ENCODE data around the gene PGBD1. TPM values are rescaled to one million over a fixed set of nuclear protein-coding genes. Genes with fewer than 3 reads are reported as not detected.

PGBD1 gene
- total RNA-seq, 2 donors from 2014 or later = 7.3 to 8.3 TPM

Other genes with a start within 250 kb of the PGBD1 start
- under 1 TPM in 1 of 2 donors, not detected in 1; 0.56 TPM for gene ZNF165, start 201.0 kb upstream of the PGBD1 start, total RNA-seq
- 1 to 10 TPM in 1 of 2 donors, under 1 TPM in 1; 0.81 to 2.5 TPM for gene ZSCAN16, start 157.0 kb upstream of the PGBD1 start, total RNA-seq
- gene ZKSCAN8, start 139.7 kb upstream of the PGBD1 start, total RNA-seq = 10 to 100 TPM; 19.2 to 36.2 TPM
- 10 to 100 TPM; 11.6 to 29.0 TPM for gene ZSCAN9, start 56.3 kb upstream of the PGBD1 start, total RNA-seq
- 1 to 10 TPM; 2.3 to 2.4 TPM for gene ZKSCAN4, start 29.3 kb upstream of the PGBD1 start, total RNA-seq
- 1 to 10 TPM in 1 of 2 donors, under 1 TPM in 1; 0.49 to 1.1 TPM for gene NKAPL, start 22.3 kb upstream of the PGBD1 start, total RNA-seq
- gene ZSCAN26, start 14.4 kb upstream of the PGBD1 start, total RNA-seq = 10 to 100 TPM; 25.7 to 45.0 TPM
- 10 to 100 TPM in 1 of 2 donors, 1 to 10 TPM in 1; 4.2 to 15.4 TPM for gene ZSCAN31, start 54.6 kb downstream of the PGBD1 start, total RNA-seq
- 1 to 10 TPM; 3.4 to 4.5 TPM for gene ZKSCAN3, start 68.4 kb downstream of the PGBD1 start, total RNA-seq
- 1 to 10 TPM; 1.6 to 4.3 TPM for gene ZSCAN12, start 118.2 kb downstream of the PGBD1 start, total RNA-seq
- gene ZSCAN23, start 161.9 kb downstream of the PGBD1 start, total RNA-seq = 1 to 10 TPM; 1.6 to 1.9 TPM
- not detected for gene GPX6, start 234.2 kb downstream of the PGBD1 start, total RNA-seq
- not detected for gene GPX5, start 244.3 kb downstream of the PGBD1 start, total RNA-seq

Data from thoracic aorta (tissue), 2 donors.